Transverse colon (tissue), 4 donors: ENCODE data around the gene SIN3A.

Source experiments
- EP300 ChIP-seq: sonication (generic); formaldehyde crosslinking; IDR thresholded peaks from one replicate; pipeline ENCODE4 v1.6.1; 2017; ENCODE audit warnings: antibody characterized with exemption, low read depth
- POLR2A ChIP-seq: fragments of 450-650 bp; IDR thresholded peaks from one replicate; pipeline ENCODE4 v1.6.1; 2016; ENCODE audit warnings: antibody characterized with exemption, mild to moderate bottlenecking, moderate library complexity
- POLR2AphosphoS5 ChIP-seq, 3 donors: sonication (generic); formaldehyde crosslinking; IDR thresholded peaks; one replicate each; pipeline ENCODE4 v1.6.1; 2016; ENCODE audit warnings: antibody characterized with exemption in 3 of 3
- TF ChIP-seq, protein P1 (sequence below), 5 experiments: fragments of 200-600 bp in 3 of 5; fragments of 450-650 bp in 2 of 5; sonication (generic) in 3 of 5; IDR thresholded peaks; 1 replicate in 2 of 5; 2 replicates in 3 of 5; pipeline ENCODE4 v1.5.1; 2016 to 2017; ENCODE audit warnings: antibody characterized with exemption in 5 of 5, inconsistent platforms in 3 of 5, mild to moderate bottlenecking in 2 of 5, moderate library complexity in 1 of 5

DNA sequence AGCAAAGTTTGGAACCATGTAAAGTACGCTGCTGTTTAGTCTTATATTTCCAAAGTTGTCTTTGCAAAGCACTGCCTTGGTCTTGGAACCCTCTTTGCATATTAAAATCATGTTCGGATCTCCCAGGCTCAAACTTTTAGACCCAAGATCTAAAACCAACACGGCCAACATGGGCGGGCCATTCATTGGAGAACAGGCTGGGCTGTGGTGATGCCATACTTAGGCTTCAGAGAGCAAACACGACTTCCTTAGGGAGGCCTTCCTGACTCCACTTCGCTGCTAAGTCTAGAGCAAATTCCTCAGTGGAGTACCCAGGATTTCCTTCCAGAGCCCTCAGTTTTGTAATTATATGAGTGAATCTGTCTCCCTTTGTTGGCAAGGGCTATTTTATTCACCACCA is 86.6 kb downstream of the SIN3A start:
- TF ChIP-seq POLR2AphosphoS5 (IDR thresholded peaks at IDR 0.05) (no peak), POLR2A (no peak), EP300 (no peak)
- TF ChIP-seq, protein P1, sequence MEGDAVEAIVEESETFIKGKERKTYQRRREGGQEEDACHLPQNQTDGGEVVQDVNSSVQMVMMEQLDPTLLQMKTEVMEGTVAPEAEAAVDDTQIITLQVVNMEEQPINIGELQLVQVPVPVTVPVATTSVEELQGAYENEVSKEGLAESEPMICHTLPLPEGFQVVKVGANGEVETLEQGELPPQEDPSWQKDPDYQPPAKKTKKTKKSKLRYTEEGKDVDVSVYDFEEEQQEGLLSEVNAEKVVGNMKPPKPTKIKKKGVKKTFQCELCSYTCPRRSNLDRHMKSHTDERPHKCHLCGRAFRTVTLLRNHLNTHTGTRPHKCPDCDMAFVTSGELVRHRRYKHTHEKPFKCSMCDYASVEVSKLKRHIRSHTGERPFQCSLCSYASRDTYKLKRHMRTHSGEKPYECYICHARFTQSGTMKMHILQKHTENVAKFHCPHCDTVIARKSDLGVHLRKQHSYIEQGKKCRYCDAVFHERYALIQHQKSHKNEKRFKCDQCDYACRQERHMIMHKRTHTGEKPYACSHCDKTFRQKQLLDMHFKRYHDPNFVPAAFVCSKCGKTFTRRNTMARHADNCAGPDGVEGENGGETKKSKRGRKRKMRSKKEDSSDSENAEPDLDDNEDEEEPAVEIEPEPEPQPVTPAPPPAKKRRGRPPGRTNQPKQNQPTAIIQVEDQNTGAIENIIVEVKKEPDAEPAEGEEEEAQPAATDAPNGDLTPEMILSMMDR (IDR thresholded peaks at IDR 0.05): no peak
